ENCODE results near the gene UBE2Q1. TPM values are rescaled to one million over a fixed set of nuclear protein-coding genes. Genes with fewer than 3 reads are reported as not detected.

UBE2Q1 gene
- total and polyA plus RNA-seq, 2 of the 8 experiments (the other 6 are each of a cell fraction or from before 2014, with no cell fraction given), result 13.2 to 95.8 TPM

DNA sequence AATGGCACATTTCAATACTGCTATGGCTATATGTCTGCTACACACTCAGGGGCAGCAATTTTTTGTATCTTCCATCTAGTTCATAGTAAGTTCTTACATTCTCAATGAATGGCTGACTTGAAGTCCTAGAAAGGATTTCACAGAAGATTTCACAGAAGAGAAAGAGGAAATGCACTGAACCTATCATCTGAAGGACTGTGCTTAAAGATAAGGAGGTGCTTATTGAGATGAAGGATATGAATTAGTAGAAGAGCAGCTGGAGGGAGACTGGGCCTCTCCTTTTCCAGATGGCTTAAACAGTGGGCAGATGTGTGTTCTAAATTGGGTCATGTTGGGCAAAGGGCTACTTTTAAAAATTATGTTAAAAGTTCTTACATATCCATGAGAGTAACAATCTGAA is 34.9 kb upstream of the UBE2Q1 start:
- Histone ChIP-seq H2BK5ac (ENCODE audit: low read depth, low read length) (no peak overlapping the region), H2BK12ac (ENCODE audit: low read depth, low read length) (no peak overlapping the region), H4K5ac (ENCODE audit: insufficient read length, low read depth, low read length) (no peak overlapping the region), H3K18ac (ENCODE audit: extremely low read depth, low read length) (no peak overlapping the region), H3K4me3 (ENCODE audit: extremely low read depth in 1 of 4, insufficient read depth in 2 of 4, low read depth in 3 of 4, low read length in 4 of 4) (no peak overlapping the region), H3K56ac (replicated peaks; ENCODE audit: insufficient read length, low read depth, low read length) (no peak overlapping the region), H4K20me1 (replicated peaks in 1 of 2; ENCODE audit: control insufficient read depth in 1 of 2, insufficient read depth in 2 of 2, low read length in 2 of 2) (peaks cover 8 to 10% of the 10 kb centered on the region in 2 experiments), H2BK15ac (ENCODE audit: low read length) (no peak overlapping the region), H3K4me1 (replicated peaks in 1 of 4; ENCODE audit: control insufficient read depth in 3 of 4, insufficient read depth in 4 of 4, low read length in 3 of 4) (no peaks in the 10 kb centered on the region), H2AK5ac (ENCODE audit: low read depth, low read length) (no peak overlapping the region), H4K8ac (ENCODE audit: extremely low read depth, insufficient read depth, low read length) (no peak overlapping the region), H2BK120ac (replicated peaks; ENCODE audit: low read depth, low read length) (no peak overlapping the region), H3K14ac (ENCODE audit: insufficient read length) (no peak overlapping the region), H3K36me3 (ENCODE audit: control insufficient read depth in 2 of 4, insufficient read depth in 4 of 4, low read length in 3 of 4) (peaks cover 41 to 93% (median 76%) of the 10 kb centered on the region in 4 experiments), H3K4ac (replicated peaks; ENCODE audit: insufficient read length, low read depth, low read length) (no peak overlapping the region), H2BK20ac (ENCODE audit: low read length) (no peak overlapping the region), H3K23ac (ENCODE audit: insufficient read length) (no peak overlapping the region), H3K23me2 (ENCODE audit: low read depth, low read length) (no peaks in the 10 kb centered on the region), H3K9ac (replicated peaks in 1 of 4; ENCODE audit: extremely low read depth in 1 of 4, low read depth in 3 of 4, low read length in 3 of 4) (no peak overlapping the region), H3K9me3 (ENCODE audit: insufficient read depth in 2 of 2, low read depth in 1 of 2, low read length in 1 of 2) (no peaks in the 10 kb centered on the region), H3K79me2 (ENCODE audit: control insufficient read depth in 1 of 2, insufficient read depth in 2 of 2, low read length in 2 of 2) (0 out of 4 replicates have a peak, but pooled peaks cover 0 to 3% of the 10 kb centered on the region in 2 experiments), H3K4me2 (ENCODE audit: insufficient read depth in 1 of 2, low read depth in 2 of 2, low read length in 2 of 2) (no peak overlapping the region), H3K27me3 (replicated peaks in 1 of 4; ENCODE audit: control insufficient read depth in 3 of 4, extremely low read depth in 1 of 4, insufficient read depth in 3 of 4, low read length in 3 of 4) (no peaks in the 10 kb centered on the region), H4K91ac (replicated peaks; ENCODE audit: insufficient read length, low read length) (no peak overlapping the region), H3K27ac (ENCODE audit: low read depth, low read length) (no peak overlapping the region), H2AFZ (ENCODE audit: low read length) (no peak overlapping the region), H3K79me1 (ENCODE audit: low read depth, low read length) (peaks cover 7% of the 10 kb centered on the region)
- TF ChIP-seq KDM1A (IDR thresholded peaks at IDR 0.05; ENCODE audit: borderline replicate concordance, low read length) (no peak), CTBP2 (IDR thresholded peaks at IDR 0.05; ENCODE audit: borderline replicate concordance, insufficient read depth, insufficient read length, low read length) (no peak), POU5F1 (IDR thresholded peaks at IDR 0.05; ENCODE audit: low read depth, low read length) (no peak), KDM5A (IDR thresholded peaks at IDR 0.05; ENCODE audit: low read length) (no peak), SRF (IDR thresholded peaks at IDR 0.05; ENCODE audit: low read depth, low read length) (no peak), POLR2AphosphoS5 (IDR thresholded peaks at IDR 0.05; ENCODE audit: low read depth, low read length) (no peak)
- TF ChIP-seq, protein P1, sequence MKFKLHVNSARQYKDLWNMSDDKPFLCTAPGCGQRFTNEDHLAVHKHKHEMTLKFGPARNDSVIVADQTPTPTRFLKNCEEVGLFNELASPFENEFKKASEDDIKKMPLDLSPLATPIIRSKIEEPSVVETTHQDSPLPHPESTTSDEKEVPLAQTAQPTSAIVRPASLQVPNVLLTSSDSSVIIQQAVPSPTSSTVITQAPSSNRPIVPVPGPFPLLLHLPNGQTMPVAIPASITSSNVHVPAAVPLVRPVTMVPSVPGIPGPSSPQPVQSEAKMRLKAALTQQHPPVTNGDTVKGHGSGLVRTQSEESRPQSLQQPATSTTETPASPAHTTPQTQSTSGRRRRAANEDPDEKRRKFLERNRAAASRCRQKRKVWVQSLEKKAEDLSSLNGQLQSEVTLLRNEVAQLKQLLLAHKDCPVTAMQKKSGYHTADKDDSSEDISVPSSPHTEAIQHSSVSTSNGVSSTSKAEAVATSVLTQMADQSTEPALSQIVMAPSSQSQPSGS (IDR thresholded peaks at IDR 0.05; ENCODE audit: low read length), result no peak
- ChIA-PET POLR2A (ENCODE audit: partially characterized antibody) (interaction anchor here (0.7 to 1.4 kb wide), 3 partner anchors 10 to 19 kb away, joined by 3 to 4 read pairs (median 3); no protein-coding TSS in a partner anchor), CTCF (ENCODE audit: partially characterized antibody) (no interaction called here)
- no peak for DNase-seq (ENCODE audit: low read depth in 1 of 2, low spot score in 2 of 2)
- no peak for FAIRE-seq

All from H1 (cell line).